ENCODE data around the gene SEMA5A.

Gene SEMA5A

DNA sequence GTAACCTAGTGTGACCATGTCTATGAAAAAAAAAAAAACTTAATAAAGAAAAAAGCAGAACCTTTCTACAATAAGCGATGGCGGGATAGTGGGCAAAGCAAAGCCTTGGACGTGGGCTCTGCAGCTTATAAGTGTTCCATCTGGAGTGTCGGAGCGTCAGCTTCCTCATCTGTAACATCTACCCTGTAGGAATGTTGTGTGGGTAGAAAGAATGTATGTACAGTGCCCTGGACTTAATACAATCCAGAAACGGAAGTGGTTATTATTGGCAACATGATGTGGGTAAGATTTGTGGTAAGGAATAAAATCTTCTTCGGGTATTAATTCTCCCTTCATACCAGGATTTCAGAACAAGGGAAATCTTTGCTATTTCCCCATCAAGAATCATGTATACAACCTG lies 66.5 kb downstream of the SEMA5A start:
- DNase-seq (ENCODE audit: low read depth in 2 of 3, low spot score in 2 of 3), result no peak

DNA sequence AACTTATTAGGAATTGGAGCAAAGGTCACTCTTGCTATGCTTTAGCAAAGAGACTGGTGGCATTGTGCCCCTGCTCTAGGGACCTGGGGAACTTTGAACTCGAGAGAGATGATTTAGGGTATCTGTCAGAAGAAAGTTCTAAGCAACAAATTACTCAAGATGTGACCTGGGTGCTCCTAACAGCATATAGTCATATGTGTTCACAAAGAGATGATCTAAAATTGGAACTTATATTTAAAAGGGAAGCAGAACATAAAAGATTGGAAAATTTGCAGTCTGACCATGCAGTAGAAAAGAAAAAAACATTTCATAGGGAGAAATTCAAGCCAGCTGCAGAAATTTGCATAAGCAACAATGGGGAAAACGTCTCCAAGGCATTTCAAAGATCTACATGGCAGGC lies 68.3 kb downstream of the SEMA5A start:
- DNase-seq (ENCODE audit: low read depth in 2 of 3, low spot score in 2 of 3), result no peak

DNA sequence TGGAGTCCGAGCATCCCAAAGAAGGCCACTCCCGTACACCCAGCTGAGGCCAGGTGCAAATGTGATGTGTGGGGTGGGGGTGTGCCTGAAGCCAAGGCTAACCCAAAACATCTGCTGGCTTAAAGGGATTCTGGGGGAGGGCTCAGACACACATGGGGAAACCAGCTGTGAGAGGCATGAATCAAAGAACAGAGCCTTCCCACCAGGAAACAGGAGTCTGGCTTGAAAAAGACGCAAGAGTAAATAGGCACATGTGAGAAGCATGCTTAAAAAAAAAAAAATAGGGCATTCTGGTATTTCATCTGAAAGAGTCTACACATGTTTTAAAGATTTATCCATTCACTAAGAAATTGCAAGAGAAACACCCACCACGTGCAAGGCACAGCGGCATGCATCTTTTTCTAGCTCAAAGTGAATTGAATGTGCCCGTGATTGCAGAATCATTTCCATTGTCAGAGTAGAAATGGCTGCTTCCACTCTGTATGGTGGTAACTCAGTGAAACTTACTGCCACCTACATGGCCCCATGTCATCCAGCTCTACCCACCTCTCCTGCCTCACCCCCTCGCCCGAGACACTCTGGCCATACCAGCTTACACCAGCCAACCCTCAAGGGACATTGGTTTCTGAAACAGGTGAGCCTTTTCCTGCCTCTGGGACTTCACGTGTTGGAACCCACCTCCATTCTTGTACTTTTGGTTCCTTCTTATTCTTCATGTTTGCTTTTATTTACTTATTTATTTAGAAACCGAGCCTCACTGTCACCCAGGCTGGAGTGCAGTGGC lies 71.5 kb downstream of the SEMA5A start:
- DNase-seq (ENCODE audit: low read depth in 2 of 3, low spot score in 2 of 3), result no peak

DNA sequence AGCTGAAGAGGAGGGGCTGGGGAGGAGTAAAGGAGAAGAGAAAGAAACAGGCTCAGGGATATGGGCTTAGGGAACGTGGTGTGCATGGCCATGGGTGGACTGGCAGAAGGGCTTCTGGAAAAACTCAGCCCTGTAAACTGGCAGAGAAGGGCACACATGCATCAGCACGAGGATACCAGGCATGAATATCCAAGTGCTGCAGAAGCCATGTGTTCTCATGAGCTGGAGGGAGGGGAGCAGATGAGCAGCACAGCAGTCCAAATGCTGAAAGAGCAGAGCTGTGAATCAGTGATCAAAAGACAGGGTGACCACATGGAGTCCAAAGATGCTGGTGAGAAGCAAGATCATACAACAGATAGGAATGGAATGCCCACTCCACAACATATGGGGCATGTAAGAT lies 72.3 kb downstream of the SEMA5A start:
- no peak for DNase-seq (ENCODE audit: low read depth in 2 of 3, low spot score in 2 of 3)

DNA sequence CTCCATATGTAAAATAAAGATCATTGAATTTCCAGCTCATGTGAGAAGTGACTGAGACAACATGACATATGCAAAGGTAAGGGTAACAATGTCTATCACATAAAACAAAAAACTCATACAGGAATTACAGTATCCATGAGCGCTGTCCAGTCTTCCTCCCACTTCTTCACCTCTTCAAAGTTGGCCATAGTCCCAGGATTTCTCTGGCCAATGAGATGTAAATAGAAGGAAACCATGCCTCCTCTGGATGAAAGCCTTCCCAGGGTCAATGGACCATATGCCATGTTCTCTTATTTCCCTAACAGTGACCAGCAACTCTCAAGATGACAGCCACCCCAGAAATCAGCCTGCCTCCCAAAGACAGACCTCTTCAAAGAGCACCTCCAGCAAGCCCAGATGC lies 75.5 kb downstream of the SEMA5A start:
- no peak for DNase-seq (ENCODE audit: low read depth in 2 of 3, low spot score in 2 of 3)

DNA sequence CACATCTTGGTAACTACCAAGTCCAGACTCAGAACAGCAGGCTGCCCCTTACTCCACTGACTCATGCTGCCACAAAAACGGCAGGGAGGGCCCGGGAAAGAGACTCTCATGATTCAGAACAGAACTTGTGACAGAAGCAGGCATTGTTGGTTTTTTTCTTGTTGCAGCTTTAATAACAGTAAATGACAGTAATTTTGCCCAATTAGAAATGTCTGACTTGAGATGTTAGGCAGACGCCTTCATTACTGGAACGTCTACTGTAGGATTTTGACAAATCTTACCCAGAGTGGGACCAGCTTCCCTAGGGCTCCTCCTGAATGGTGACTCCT lies 77.9 kb downstream of the SEMA5A start:
- no peak for DNase-seq (ENCODE audit: low read depth in 2 of 3, low spot score in 2 of 3)

DNA sequence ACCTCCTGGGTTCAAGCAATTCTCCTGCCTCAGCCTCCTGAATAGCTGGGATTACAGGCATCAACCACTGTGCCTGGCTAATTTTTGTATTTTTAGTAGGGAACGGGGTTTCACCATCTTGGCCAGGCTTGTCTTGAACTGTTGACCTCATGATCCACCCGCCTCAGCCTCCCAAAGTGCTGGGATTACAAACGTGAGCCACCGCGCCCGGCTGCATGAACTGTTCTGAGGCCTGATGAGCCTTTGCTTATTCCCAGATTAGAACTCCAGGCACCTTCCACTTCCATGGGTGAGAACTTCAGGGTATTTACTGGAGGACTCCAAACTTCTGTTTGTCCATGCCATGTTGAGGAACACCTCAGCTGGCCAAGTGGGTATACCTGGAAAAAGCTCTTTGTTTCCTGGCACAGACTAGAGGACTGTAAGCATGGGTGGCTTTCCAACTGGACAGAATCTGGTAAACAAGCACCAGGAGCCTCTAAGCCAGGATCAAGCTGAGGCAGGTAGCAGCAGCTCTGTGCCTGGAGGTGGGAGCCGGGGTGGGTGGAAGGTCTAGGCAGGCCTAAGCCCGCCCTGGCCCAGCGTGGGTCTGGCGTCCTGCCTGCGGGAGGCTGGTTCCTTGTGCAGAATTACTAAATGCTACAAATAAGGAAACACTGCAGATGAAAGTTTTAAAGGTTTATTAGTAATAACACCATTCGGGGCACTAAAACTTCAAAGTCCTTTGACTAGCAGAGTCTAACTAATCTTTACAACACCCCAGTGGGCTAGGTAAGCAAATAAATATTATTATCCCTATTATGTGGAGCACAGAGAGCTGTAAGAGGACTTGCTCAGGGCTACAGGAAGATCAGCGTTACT lies 78.4 kb downstream of the SEMA5A start:
- no peak for DNase-seq (ENCODE audit: low read depth in 2 of 3, low spot score in 2 of 3)

DNA sequence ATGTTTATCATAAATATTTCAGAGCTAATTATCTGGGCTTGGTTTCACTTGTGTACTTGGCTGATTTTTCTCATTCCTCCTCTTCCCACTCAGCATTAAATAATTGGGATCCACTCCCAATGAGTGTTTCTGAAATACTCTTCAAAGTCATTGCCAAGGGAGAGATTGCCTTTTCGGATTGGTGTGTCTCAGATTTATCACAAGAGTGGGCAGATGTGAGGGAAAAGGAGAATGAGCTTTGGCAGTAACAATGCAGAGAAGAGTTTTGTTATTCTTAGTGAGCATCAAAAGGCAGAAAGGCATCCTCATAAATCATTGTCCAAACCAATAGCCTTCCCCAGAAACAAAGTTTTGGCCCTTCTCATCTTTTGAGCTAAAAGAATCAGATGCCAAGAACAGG lies 79.2 kb downstream of the SEMA5A start:
- DNase-seq (ENCODE audit: low read depth in 2 of 3, low spot score in 2 of 3), result no peak

DNA sequence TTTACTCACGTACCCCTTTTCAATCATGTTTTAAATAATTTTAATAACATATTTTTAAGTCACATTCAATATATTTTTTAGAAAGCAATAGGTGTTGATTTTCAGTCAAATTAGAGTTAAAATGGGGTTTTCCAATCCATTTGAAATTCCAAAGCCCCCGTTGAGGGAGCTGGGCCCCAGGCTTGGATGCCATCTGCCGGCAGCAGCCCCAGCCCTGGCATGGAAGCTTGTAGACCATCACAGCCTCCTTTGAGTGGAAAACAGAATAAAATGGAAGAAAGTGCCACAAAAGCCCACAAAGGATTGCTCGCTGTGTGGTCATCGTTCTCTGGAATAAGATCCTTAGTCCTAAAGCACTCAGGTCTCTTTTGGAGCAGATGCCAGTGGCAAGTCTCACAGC lies 81.4 kb downstream of the SEMA5A start:
- DNase-seq (ENCODE audit: low read depth in 2 of 3, low spot score in 2 of 3), result no peak

DNA sequence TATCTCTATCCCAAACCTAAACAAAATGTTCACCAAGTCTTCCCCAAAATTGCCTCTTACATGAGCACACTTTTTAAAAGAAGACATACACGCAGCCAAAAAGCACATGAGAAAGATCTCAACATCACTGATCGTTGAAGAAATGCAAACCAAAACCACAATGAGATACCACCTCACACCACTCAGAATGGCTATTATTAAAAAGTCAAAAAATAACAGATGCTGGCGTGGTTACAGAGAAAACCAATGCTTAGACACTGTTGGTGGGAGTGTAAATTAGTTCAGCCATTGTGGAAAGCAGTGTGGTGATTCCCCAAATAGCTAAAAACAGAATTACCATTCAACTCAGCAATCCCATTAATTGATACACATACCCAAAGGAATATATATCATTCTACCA lies 83.8 kb downstream of the SEMA5A start:
- no peak for DNase-seq (ENCODE audit: low read depth in 2 of 3, low spot score in 2 of 3)

DNA sequence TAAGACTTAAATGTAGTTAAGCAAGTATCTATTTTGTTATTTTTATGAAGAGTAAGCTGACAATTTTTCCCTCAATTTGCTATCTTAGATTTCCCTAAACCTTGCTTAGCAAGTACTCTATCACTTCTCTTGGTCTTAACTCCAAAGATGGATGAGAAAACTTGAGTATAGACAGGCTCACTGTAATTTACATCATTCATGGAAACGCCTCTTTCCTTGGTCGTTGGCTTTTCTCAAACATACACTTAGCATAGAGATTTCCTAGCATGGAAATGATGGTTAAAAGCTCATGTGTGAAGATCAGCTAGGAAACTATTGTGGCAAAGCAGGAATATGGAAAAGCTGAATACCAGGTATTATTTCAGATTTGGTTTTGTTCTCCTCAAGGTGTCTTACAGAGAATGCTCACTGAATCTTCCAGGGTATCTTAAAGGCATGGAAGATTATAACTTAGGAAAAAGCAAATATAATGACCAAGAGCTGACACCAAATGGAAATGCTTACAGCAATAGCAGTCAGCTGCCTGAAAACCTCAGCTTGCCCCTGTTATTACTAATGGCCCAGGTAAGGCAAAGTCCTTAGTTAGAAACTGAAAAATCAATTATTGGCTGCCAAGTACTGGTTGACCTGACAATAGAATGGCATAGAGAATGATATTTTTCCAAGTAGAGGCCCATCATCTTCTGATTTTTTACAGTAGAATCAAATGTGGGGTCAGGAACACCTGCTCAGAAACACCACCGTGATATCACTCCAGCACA lies 84.8 kb downstream of the SEMA5A start:
- DNase-seq (ENCODE audit: low read depth in 2 of 3, low spot score in 2 of 3), result no peak

DNA sequence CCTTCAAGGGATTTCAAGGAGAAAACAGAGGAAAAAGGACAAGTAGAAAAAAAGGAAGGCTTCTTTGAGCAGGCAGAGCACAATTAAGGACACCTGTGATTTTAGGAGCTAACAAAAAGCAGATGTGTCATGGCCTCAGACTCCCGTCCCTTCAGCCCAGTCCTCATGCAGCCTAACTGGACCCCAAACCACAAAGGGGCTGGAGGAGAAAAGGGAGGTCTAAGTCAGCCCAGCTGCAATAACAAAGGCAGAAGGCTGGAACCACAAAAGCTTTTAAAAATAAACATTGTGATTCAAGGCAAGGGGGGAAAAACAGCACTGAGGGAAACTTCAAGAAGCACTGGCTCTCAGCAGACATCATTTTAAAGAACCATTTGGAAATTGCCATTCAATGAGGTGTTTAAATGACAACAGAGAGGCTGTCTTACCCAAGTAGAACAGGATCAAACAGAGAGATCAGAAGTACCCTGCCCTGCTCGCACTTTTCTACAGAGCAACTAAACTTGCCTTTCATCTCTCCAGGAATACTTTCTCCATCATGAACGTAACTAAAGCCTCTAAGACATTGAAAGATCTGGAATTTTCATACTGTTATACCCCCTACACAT lies 89.3 kb downstream of the SEMA5A start:
- no peak for DNase-seq (ENCODE audit: low read depth in 2 of 3, low spot score in 2 of 3)

DNA sequence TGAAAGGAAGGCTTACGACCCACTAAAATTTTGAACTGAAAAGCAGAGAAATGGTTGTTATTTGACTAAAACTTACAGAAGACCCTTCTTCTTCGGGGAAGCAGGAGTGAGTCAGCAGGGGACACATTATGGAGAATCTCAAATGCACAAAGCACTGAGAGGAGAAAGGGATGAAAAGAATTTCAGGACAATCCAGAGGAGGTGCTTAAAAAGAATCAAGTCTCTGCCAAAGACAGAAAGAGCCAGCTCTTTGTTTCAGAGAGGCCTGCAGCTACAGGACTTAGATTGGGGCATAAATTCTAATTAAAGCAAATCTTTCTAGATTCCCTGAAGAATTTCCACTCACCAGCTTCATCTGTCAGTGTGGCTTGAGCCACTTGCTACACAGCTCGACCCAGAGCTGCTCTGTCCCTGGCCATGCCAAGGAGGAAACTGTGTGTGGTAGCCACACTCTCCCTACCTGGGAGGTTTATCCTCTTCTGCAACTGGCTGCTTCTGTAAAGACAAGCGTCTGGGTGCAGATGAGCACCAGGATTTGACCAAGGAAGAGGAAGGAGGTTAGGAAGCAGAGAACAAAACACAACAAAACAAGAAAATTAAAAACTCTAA lies 89.9 kb downstream of the SEMA5A start:
- DNase-seq (ENCODE audit: low read depth in 2 of 3, low spot score in 2 of 3), result no peak

DNA sequence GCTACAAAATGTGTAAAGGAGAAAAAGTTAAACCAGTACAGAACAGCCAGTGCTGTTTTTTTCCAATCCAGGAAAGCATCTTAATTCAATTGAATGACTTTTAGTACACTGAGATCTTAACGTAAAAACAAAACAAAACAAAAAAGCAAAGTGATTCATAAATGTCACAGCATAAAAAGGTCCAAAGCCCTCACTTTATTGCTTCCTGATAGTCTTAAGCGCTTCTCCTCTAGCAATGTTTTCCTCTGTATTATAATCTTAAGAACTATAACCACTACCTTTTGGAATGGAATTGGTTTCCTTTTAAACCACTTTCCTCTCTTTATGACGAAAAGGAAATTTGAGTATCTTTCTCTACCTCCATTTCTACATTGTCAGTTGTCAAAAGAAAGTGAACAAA lies 91.4 kb downstream of the SEMA5A start:
- DNase-seq (ENCODE audit: low read depth in 2 of 3, low spot score in 2 of 3), result no peak

DNA sequence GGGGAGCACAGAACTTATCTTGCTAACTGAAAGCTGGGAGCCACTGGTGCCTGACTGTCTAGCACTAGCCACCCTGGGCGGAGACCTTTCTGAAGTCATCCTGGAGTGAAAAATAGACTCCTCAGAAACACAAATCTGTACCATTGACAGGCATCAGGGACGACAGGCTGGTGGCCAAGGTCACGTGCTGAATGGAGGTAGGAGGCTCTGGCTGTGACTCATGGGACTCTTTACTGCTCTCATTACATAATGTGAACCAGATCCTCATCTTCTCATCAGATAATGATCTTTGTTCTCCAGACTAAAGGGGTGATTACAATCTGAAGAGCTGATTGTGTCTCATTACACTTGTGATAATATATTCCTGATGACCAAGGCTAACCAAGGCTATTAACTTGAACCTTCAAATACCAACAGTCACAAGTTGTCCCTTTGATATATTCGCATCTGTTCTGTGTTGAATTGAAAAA lies 91.8 kb downstream of the SEMA5A start:
- DNase-seq (ENCODE audit: low read depth in 2 of 3, low spot score in 2 of 3), result no peak

DNA sequence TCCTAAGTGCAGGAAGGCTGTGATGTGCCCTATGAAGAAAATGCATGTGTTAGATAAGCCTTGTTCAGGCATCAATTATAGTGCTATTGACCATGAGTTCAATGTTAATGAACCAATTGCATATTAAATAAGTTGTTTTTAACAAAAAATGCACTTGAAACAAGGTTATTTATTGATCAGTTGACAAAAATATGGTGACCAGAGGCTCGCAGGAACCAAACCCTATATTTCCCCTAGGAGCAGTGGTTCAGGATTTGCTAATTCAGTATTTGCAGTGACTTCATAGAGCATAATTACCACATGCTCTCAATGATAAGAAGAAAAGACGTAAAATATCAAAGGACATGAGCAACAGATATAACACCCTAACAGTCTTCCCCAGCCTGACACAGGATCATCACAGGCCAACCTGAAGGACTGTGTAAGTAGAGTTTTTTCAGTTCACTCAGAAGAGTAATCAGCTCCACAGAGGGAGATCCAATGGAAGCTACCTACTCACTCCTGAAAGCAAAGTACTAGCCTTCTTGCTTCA lies 92.3 kb downstream of the SEMA5A start:
- DNase-seq (ENCODE audit: low read depth in 2 of 3, low spot score in 2 of 3), result no peak

DNA sequence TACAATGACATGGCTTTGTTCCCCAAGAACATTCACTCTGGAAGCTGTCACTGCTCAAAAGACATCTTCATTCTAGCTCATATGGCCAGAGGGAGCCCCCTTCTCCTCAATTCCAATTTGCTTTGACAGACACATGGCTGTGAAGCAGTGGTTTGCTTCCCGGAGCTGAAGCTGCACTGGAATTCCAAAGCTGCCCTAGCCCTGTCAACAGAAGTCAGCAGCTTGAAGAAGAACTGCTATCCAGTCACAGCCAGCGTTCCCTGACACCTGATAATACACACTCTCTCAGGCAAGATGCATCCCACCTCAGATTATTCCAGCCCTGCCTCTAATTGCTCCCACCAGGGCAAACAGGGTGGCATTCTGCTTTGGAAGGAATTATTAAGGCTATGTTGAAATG lies 93.7 kb downstream of the SEMA5A start:
- no peak for DNase-seq (ENCODE audit: low read depth in 2 of 3, low spot score in 2 of 3)

DNA sequence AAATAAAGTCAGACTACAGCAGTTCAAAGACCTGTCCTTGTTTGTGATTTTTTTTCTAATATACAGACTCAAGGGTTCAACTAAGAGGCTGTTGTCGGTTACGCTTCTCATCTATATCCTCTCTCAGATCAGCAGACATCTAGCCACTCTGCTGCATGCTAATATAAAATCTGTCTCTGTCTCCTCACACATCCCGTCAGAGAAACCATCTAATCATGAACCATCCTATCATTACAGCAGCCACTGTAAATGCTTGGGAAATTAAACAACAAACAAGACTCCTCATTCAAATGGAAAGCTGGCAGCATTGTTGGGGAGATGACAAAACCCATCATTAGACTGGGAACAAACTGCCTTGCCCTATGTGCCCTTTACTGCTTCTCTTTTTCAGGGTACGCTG lies 94.8 kb downstream of the SEMA5A start:
- no peak for DNase-seq (ENCODE audit: low read depth in 2 of 3, low spot score in 2 of 3)

DNA sequence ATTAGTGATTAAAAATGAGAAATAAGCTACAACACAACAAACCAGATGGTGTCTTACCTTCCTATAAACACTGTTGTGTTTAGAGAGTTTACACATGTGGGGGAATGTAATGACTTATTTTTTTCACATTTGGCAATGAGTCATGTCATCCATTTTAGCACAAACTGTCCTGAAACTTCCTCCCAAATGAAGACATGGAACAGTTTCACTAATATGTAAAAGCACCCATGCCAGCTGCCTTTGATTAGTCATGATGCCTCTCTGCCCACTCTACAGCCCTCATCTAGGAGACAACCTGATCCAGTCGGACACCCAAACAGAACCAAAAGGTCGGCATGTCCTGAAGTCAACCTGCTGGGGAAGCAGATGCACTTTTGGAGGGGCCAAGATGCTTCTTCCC lies 98.2 kb downstream of the SEMA5A start:
- DNase-seq (ENCODE audit: low read depth in 2 of 3, low spot score in 2 of 3), result no peak

DNA sequence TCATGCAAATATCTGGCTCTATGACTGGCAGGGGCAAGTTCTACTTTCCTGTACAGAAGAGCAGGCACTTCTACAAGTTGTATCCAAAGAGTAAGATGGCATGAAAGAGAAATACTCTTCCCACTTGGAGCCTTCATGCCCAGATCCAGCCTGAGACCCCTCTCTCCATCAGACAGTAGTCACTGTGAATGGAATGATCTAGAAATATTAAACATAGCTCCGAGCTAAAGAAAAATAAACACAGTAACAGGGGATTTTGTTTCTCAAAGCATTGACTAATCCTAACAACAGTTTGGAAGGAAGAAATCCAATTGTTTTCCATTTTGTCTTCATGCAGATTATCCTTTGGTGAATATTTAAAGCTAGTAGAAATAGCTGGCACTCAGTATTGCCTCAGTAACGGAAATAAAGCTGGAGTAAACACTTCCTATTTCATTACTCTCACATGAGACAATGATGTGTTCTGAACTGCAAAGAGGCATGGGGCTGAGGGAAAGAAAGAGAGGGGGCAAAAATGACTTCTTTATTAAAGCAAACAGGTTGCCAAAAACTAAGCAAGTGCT lies 100.0 kb downstream of the SEMA5A start:
- DNase-seq (ENCODE audit: low read depth in 2 of 3, low spot score in 2 of 3), result no peak

Measured in activated CD8-positive, alpha-beta memory T cell treated with anti-CD3 and anti-CD28 coated beads for 48 hours (primary cell).